NCI-H460 (cell line): Measurements from ENCODE around the gene HDGFL3. TPM values are rescaled to one million over a fixed set of nuclear protein-coding genes. Genes with fewer than 3 reads are reported as not detected.
"Not testable (repeated sequence)": the region's sequence is repeated elsewhere in the genome, so short reads cannot be mapped to it uniquely, and the experiment has no call there.

Experiments
- DNase-seq: peaks from one replicate; pipeline ENCODE4 v3.0.0-alpha.2; 2016; ENCODE audit warnings: low read depth; ENCODE audit errors: extremely low read depth
- total RNA-seq: library from RNA; depleted of rRNA; stranded (reverse); fragments of >200 nt; shearing (Covaris generic); gene quantifications from 2 replicates; pipeline ENCODE4 v1.2.3, GENCODE V29; 2014

Gene HDGFL3
- total RNA-seq, 1 experiment from 2014 or later = 61.2 TPM

DNA sequence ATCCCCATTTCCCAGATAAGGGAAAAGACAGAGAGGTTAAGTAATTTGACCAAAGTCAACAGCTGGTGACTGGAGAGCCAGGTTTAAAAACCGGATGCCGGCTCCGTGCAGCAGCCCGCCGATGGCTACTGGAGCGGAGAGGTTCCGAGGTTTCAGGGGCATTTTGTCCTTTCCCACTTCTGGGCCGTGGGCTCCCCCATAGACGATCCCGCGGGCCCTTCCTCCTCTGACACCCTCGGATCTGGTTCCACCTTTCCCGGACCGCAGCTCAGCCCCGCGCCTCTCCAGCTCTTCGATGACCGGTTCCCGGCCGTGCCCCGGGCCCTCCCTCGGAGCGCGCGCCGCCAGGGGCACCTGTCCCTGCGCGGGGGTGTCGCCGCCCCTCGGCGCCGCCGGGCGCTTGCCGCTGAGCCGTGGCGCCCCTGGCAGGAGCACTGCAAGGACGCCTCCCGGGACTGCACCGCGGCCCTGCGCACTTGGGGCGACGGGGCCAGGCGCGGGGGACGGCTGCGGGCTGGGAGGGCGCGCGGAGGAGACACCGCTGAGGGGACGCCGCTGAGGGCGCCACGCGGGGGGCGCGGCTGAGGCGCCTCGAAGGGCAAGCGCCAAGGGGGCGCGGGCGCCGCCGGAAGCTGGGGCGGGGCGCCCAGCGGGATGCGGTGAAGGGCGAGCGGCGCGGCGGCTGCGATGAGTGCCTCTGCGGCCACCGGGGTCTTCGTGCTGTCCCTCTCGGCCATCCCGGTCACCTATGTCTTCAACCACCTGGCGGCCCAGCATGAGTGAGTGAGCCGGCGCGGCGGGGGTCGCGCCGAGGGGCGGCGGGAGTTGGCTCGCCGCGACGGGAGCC is 100.4 kb downstream of the HDGFL3 start, which contains the start of gene TM6SF1:
TM6SF1 (plus strand) TSS at position 652 of the 847 bp plus-strand sequence; CDS start at position 688, 36 bp downstream.
- no peak for DNase-seq

- no peak for DNase-seq
These were observed 102.2 kb downstream of the HDGFL3 start for GRCh38 chr15:83105440-83105839.

DNA sequence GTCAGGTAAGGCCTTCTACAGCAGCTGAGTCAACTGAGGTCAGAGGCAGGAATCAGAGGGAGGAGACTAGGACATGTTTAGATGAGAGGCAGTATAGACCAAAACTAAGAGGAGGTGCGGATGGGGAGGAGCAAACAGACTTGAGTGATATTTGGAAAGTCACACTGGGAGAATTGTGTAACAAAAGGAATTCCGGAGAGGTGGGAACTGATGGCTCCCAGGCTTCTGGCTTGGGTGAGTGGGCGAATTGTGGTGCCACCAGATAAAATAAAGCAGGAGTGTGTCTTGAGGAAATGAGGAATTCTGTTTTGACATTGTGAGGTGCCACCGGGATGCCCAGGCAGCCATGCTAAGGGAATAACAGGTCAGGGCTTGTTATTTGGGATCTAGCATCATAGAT is 103.5 kb downstream of the HDGFL3 start:
- no peak for DNase-seq

DNA sequence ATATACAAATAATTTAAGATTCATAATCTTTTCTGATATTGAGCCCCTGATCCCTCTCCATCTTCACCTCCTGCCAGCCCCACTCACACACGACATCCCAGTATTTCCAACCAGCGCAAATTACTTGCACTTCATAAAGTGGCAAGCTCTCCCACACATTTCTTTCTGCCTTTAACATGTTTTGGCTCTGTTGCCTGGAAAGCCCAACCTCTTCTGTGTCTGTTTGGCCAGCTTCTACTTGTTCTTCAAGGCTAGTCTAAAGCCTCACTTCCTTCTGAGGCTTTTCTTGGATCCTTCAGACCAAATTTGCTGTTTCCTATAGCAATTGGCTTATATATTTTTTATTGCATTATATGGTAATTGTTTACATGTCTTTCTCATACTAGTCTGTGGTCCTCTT is 105.3 kb downstream of the HDGFL3 start:
- DNase-seq = no peak

DNA sequence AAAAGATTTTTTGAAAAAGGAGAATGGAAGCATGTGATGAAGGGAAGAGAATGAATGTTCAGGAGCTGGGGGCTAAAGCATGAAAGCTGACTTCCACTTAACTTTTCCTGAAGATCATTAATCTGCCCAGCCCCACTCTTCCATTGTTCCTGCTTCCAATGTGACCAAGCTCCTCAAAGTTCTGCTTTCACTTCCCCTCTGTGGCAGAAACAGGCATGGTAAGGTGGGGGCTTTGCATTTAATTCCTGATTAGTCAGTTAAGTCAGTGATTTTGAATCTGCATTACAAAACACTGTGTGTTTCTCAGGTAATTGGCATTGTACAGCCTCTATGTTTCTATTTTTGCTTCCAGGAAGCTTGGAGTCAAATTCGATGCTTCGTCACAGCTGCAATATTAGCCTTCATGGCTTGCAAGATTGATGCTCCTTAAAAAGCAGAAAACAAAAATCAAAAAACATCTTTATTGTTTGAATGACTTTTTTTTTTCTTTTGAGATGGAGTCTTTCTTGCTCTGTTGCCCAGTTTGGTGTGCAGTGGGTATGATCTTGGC is 107.5 kb downstream of the HDGFL3 start:
- DNase-seq = no peak

- DNase-seq = no peak
These were observed 108.3 kb downstream of the HDGFL3 start for GRCh38 chr15:83099290-83099689.

GRCh38 chr15:83098079-83098478 is 109.5 kb downstream of the HDGFL3 start:
- no peak for DNase-seq

- DNase-seq = no peak
These were observed 113.0 kb downstream of the HDGFL3 start for GRCh38 chr15:83094583-83094982.

GRCh38 chr15:83092309-83092976 is 115.2 kb downstream of the HDGFL3 start:
- DNase-seq = no peak

GRCh38 chr15:83091965-83092308 is 115.7 kb downstream of the HDGFL3 start:
- DNase-seq = not testable (repeated sequence)

DNA sequence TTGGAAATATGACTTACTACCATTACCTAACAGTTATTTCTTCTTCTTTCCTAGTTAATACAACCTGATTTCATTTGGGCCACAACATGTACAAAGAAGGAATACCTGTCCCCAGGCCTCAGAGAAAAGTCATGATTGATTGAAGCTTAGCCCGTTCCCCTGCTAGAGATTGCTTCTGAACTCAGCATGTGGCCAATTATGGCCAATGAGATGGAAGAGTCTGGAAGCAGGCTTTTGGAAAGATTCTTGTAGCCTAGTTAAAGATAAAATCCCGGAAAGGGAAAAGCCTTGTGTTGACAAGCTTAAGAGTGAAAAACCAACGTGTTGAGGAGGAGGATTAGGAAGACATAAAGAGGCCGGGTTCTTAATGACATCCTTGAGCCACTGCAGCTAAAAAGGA is 117.2 kb downstream of the HDGFL3 start:
- no peak for DNase-seq

DNA sequence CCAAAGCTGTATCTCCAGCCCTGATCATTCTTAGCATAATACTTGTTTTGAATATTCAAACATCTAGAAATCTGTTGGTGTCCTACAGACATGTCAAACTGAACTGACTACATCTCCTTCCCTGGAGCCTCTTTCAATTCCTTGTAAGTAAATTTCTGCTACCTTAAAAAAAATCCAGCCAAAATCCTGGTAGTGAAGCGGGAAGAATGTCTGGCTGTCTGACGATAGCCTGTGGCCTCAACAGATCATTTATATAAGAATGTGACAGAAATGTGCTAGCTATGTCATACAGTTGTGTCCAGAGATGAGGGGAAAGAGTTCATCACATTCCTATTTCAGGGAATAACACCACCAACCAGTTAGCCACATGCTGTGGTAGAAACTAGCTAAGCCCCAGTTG is 118.7 kb downstream of the HDGFL3 start:
- peak; percentile 22 for DNase-seq

DNA sequence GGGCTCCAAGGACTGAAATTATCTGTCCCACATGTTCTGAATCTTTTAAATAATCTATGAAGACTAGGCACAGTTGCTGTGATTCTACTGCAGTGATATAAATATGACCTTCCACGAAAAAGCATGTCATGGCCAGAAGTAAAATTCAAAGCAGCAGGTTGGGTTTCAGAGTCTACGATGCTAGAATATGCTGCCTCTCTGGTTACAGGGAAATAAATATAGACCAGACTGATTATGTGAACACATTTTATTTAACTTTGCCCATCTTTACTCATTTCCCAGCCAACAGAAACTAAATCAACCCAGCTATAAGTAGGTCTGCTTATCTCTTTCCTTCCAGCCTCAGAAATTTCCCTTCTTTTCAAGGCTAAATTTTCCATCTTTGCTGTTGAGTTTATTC is 120.0 kb downstream of the HDGFL3 start:
- DNase-seq = no peak

GRCh38 chr15:83085864-83086552 is 121.6 kb downstream of the HDGFL3 start:
- DNase-seq = not testable (repeated sequence)

DNA sequence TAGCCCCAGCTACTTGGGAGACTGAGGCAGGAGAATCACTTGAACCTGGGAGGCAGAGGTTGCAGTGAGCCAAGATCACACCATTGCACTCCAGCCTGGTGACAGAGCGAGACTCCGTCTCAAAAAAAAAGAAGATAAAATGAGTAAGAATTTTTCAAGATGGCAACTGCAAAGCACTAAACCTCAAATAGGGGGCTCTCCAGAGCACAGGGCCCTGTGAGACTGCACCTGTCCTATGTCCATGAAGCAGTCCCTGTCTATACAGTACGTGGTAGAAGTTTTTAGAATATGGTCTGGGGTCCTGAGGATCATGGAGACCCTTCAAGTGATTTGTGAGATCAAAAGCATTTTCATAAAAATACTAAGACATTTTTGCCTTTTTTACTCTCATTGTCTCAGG is 122.2 kb downstream of the HDGFL3 start:
- DNase-seq = not testable (repeated sequence)

- DNase-seq = no peak
These were observed 124.8 kb downstream of the HDGFL3 start for GRCh38 chr15:83082730-83083386.

- DNase-seq = no peak
These were observed 126.2 kb downstream of the HDGFL3 start for GRCh38 chr15:83081256-83082014.

DNA sequence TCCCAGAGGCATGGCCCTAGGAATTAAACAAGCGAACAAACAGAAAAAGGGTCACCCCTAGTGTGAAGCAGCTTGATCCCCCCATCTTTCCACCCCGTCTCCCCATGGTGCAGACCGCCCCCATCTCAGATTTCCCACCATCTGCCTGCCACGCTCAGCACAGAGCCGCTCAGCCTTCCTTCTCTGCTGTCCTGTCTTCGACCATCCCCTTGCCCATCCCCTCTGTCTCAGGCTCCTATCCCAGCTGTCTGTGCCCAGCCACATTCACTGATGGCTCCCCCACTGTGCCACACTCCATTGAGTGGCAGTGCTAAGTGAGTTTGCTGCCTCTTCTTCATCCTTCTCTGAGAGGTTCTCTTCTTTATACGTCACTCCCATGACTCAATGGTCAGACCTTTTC is 128.9 kb downstream of the HDGFL3 start:
- no peak for DNase-seq
